Measurements from ENCODE around the gene C1orf159.

C1orf159 gene

DNA sequence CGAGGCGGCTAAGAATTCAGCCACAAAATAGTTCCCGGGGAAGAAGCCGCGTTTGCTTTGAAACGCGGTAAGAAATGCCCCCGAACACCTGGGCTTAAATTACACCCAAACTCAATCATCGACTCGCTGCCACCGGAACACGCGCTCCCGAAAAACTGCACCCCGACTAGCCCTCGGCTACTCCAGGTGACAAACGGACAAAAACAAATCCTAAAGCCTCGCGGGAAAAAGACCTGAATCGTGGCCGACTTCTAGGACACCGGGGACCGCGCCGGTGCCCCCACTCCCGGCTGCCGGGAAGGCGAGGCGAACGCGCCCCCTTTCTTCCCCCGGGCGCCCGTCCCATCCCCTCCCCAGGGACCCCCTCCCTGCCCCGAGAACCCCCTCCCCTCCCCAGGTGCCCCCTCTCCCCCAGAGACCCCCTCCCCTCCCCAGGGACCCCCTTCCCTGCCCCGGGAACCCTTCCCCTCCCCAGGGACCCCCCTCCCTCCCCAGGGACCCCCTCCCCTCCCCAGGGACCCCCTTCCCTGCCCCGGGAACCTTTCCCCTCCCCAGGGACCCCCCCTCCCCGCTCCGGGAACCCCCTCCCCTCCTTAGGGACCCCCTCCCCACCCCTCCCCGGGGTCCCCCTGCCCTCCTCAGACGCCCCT is 628 bp downstream of the C1orf159 start:
- TF ChIP-seq, protein P1, sequence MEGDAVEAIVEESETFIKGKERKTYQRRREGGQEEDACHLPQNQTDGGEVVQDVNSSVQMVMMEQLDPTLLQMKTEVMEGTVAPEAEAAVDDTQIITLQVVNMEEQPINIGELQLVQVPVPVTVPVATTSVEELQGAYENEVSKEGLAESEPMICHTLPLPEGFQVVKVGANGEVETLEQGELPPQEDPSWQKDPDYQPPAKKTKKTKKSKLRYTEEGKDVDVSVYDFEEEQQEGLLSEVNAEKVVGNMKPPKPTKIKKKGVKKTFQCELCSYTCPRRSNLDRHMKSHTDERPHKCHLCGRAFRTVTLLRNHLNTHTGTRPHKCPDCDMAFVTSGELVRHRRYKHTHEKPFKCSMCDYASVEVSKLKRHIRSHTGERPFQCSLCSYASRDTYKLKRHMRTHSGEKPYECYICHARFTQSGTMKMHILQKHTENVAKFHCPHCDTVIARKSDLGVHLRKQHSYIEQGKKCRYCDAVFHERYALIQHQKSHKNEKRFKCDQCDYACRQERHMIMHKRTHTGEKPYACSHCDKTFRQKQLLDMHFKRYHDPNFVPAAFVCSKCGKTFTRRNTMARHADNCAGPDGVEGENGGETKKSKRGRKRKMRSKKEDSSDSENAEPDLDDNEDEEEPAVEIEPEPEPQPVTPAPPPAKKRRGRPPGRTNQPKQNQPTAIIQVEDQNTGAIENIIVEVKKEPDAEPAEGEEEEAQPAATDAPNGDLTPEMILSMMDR (conservative IDR thresholded peaks at IDR 0.05; ENCODE audit: low read depth, low read length), result no peak
- H3K4me3 ChIP-seq (ENCODE audit: low read length), result peak overlapping the region; percentile 58
- no peak for DNase-seq (ENCODE audit: low read depth)

DNA sequence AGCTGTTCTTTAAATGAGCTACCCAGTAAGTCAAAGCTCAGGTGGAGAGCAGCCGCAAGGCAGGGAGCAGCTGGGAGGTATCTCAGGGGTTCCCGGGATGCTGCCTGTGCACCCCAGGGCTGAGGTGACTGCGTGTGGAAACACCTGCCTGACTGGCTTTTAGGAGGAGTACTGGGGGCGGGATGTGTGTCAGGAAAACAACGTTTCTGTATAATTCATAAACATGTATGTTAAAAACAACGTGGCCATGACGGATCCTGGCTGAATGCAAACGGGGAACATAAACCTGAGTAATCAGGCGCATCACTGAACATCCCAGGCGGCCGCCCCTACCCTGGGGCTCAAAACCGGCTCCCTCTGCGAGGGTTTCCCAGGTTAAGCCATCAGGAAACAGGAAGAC is 1.5 kb downstream of the C1orf159 start:
- no peak overlapping the region for H3K4me3 ChIP-seq (ENCODE audit: low read length)
- TF ChIP-seq, protein P1 (conservative IDR thresholded peaks at IDR 0.05; ENCODE audit: low read depth, low read length), result no peak
- no peak for DNase-seq (ENCODE audit: low read depth)

DNA sequence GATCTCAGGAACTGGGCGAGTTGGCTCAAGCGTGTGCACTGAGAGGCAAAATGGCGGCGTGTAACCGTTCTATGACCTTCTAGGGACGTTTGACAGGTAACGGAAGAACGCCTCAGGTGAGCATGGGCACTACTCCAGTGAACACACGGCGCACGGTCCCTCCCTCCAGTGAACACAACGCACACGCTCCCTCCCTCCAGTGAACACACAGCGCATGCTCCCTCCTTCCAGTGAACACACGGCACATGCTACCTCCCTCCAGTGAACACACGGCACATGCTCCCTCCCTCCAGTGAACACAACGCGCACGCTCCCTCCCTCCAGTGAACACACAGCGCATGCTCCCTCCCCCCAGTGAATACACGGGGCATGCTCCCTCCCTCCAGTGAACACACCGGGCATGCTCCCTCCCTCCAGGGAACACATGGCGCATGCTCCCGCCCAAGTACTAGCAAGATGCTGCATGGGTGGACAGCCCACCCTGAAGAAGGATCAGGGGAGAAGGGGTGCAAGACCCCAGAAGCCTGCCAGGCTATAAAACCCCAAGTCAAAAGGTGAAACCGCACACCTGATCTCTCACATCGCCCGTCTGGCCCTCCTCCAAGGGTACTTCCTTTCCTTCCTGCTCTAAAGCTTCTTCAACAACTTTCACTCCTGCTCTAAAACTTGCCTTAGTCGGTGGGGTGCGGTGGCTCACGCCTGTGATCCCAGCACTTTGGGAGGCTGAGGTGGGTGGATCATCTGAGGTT is 3.5 kb downstream of the C1orf159 start:
- TF ChIP-seq, protein P1 (conservative IDR thresholded peaks at IDR 0.05; ENCODE audit: low read depth, low read length), result no peak
- no peak for DNase-seq (ENCODE audit: low read depth)

DNA sequence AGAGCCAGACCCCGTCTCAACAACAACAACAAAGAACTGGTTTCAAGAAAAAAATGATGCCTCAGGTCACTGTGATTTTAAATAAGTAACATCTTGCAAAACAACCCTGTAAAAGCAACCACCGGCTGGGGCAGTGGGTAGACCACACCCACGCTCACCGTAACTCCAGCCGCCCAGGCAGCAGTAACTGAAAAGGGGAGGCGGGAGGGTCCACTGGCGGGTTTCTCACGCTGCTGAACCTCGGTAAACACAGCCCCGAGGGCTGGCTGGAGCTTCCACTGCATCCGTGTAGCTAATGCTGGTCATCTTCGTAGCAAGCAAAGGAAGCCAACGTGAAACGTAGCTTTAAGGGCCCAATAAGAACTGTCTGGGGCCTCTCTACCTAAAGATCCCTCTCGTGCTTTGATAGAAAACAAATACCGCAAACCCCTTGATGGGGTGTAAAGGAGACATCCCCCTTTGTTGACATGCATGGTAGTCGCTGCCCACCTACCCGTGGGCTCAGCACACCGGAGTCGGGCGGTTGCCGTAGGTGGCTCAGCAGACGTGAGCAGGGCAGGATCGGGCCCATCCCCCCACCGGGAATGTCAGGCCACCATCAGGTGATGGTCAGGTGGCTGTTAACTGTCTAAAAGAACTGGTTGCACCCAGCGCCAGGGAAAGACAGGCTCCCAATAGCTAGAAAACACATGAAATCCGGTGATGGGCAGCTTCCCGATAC is 4.2 kb downstream of the C1orf159 start:
- TF ChIP-seq, protein P1 (conservative IDR thresholded peaks at IDR 0.05; ENCODE audit: low read depth, low read length), result no peak
- no peak for DNase-seq (ENCODE audit: low read depth)
- no peak overlapping the region for H3K4me3 ChIP-seq (ENCODE audit: low read length)

More for the DNA sequence above, 3.5 kb downstream of the C1orf159 start:
- H3K4me3 ChIP-seq (ENCODE audit: low read length), result no peak overlapping the region

DNA sequence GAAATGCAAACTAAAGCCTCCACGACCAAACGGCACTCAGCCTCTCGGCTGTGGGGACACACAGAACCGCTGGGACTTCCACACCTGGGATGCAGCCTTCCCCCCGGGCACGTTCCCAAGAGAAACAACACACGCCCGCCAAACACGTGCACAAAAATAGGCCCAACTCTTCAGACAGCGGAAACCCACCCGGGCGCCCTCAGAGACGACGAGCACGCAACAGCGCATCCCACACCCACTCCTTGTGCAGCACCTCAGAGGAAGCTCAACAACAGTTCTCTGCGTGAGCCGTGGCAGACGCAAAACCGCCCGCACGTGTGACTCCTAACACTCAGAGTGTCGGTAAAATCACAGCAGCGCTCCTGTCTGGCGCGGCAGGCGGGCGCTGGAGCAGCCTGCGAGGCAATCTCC is 5.3 kb downstream of the C1orf159 start:
- H3K4me3 ChIP-seq (ENCODE audit: low read length), result no peak overlapping the region
- DNase-seq (ENCODE audit: low read depth), result no peak
- TF ChIP-seq, protein P1 (conservative IDR thresholded peaks at IDR 0.05; ENCODE audit: low read depth, low read length), result no peak

DNA sequence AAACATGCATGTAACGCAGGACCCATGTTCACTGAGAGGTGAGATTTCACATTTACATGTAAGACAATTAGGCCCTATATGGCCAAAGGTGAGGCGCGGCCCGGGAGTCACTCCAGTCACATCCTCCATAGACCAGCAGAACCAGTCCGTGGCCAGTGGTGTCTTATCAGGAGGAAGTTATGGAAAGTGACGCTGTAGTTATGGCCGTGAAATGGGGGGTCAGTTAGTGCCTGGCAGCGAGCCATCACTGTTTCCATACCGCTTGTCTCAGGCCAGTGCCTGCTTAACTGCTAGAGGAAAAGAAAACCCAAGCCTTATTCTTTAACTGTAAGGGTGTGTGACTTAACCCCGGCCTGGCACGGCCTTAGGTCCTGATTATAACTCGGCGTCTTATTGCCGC is 6.1 kb downstream of the C1orf159 start:
- H3K4me3 ChIP-seq (ENCODE audit: low read length), result no peak overlapping the region
- TF ChIP-seq, protein P1 (conservative IDR thresholded peaks at IDR 0.05; ENCODE audit: low read depth, low read length), result no peak
- DNase-seq (ENCODE audit: low read depth), result no peak
